GM19468 (cell line): Measurements from ENCODE around the gene RGS19.

Experiments
- ATAC-seq: cut with Tn5 transposase; IDR thresholded peaks from one replicate; pipeline ENCODE4 v1.9.1; 2021; ENCODE audit warnings: mild to moderate bottlenecking, moderate library complexity, moderate number of reproducible peaks; ENCODE audit not compliant: unreplicated experiment; ENCODE audit errors: extremely low read depth

Gene RGS19

GRCh38 chr20:64051033-64051452 lies 28.3 kb downstream of the RGS19 start:
- ATAC-seq, result no peak

- ATAC-seq, result no peak
These were observed 28.9 kb downstream of the RGS19 start for GRCh38 chr20:64050261-64051032.

GRCh38 chr20:64049878-64050260 lies 29.4 kb downstream of the RGS19 start:
- ATAC-seq, result no peak

GRCh38 chr20:64049060-64049877 lies 30.0 kb downstream of the RGS19 start, which contains the start of gene SOX18:
Gene SOX18, minus strand, starts transcription at chr20:64049639. Its CDS starts 123 bp downstream, at chr20:64049516.
- ATAC-seq, result no peak

- no peak for ATAC-seq
These were observed 30.8 kb downstream of the RGS19 start for GRCh38 chr20:64048402-64049044.

- no peak for ATAC-seq
These were observed 31.3 kb downstream of the RGS19 start for GRCh38 chr20:64047968-64048401.

GRCh38 chr20:64047046-64047389 lies 32.3 kb downstream of the RGS19 start:
- ATAC-seq, result no peak

GRCh38 chr20:64045346-64046011 lies 33.8 kb downstream of the RGS19 start:
- no peak for ATAC-seq

- ATAC-seq, result no peak
These were observed 34.7 kb downstream of the RGS19 start for GRCh38 chr20:64044484-64045247.

GRCh38 chr20:64043768-64044167 lies 35.5 kb downstream of the RGS19 start:
- no peak for ATAC-seq

- ATAC-seq, result no peak
These were observed 37.1 kb downstream of the RGS19 start for GRCh38 chr20:64042054-64042781.

GRCh38 chr20:64041781-64042053 lies 37.6 kb downstream of the RGS19 start:
- ATAC-seq, result no peak

GRCh38 chr20:64041040-64041780 lies 38.1 kb downstream of the RGS19 start:
- ATAC-seq, result no peak

- ATAC-seq, result no peak
These were observed 38.9 kb downstream of the RGS19 start for GRCh38 chr20:64040231-64041039.

- no peak for ATAC-seq
These were observed 39.8 kb downstream of the RGS19 start for GRCh38 chr20:64039293-64040160.

GRCh38 chr20:64038565-64039292 lies 40.6 kb downstream of the RGS19 start:
- peak; percentile 31 for ATAC-seq
